NCI-H1436 treated with DMSO at 0.1 percent for 48 hours (cell line): ENCODE data around the gene MCC.

Experiments
- DNase-seq: peaks from one replicate; lab custom pipeline; 2025; lab: John Stamatoyannopoulos, UW

MCC gene

GRCh38 chr5:113053511-113053995, 434.7 kb downstream of the MCC start:
- no peak for DNase-seq

- DNase-seq = no peak
Observed at GRCh38 chr5:113052041-113052795, 436.0 kb downstream of the MCC start.

GRCh38 chr5:113050721-113051382, 437.4 kb downstream of the MCC start:
- no peak for DNase-seq

GRCh38 chr5:113048931-113049330, 439.3 kb downstream of the MCC start:
- no peak for DNase-seq

- no peak for DNase-seq
Observed at GRCh38 chr5:113047733-113048652, 440.3 kb downstream of the MCC start.

- no peak for DNase-seq
Observed at GRCh38 chr5:113047234-113047633, 441.0 kb downstream of the MCC start.

GRCh38 chr5:113044776-113045465, 443.3 kb downstream of the MCC start:
- DNase-seq = no peak

GRCh38 chr5:113043491-113043931, 444.7 kb downstream of the MCC start:
- no peak for DNase-seq

GRCh38 chr5:113042491-113043243, 445.6 kb downstream of the MCC start:
- no peak for DNase-seq

GRCh38 chr5:113040672-113041260, 447.5 kb downstream of the MCC start:
- no peak for DNase-seq

GRCh38 chr5:113039934-113040285, 448.3 kb downstream of the MCC start:
- DNase-seq = no peak

GRCh38 chr5:113039229-113039933, 448.9 kb downstream of the MCC start:
- no peak for DNase-seq

- no peak for DNase-seq
Observed at GRCh38 chr5:113038714-113039113, 449.5 kb downstream of the MCC start.

- DNase-seq = no peak
Observed at GRCh38 chr5:113038136-113038535, 450.1 kb downstream of the MCC start.

- no peak for DNase-seq
Observed at GRCh38 chr5:113036826-113037225, 451.4 kb downstream of the MCC start.

- no peak for DNase-seq
Observed at GRCh38 chr5:113036321-113036720, 451.9 kb downstream of the MCC start.

- DNase-seq = no peak
Observed at GRCh38 chr5:113035096-113035495, 453.2 kb downstream of the MCC start.

GRCh38 chr5:113034182-113034773, 454.0 kb downstream of the MCC start:
- DNase-seq = no peak

- no peak for DNase-seq
Observed at GRCh38 chr5:113031557-113031956, 456.7 kb downstream of the MCC start.

- no peak for DNase-seq
Observed at GRCh38 chr5:113031104-113031503, 457.1 kb downstream of the MCC start.
